ENCODE measurements around the gene KCNH6.

Gene KCNH6

GRCh38 chr17:63535640-63536039, 12.5 kb downstream of the KCNH6 start:
- H3K36me3 ChIP-seq (ENCODE audit: control insufficient read depth, insufficient read depth, low read length), result no peaks in the 10 kb centered on the region
- H3K4me3 ChIP-seq (ENCODE audit: extremely low read depth, insufficient read depth, low read length, poor library complexity, severe bottlenecking), result no peak overlapping the region
- WGBS, 2 experiments (ENCODE audit: insufficient coverage in 2 of 2), result 97% methylated on average over 23 to 24 of the region's 24 CpGs
- no peak overlapping the region for H3K27ac ChIP-seq (ENCODE audit: low read depth, low read length, severe bottlenecking)
- no peaks in the 10 kb centered on the region for H3K9me3 ChIP-seq (ENCODE audit: control insufficient read depth, low read length)
- H3K4me1 ChIP-seq (ENCODE audit: control insufficient read depth, insufficient read depth, low read length, poor library complexity, severe bottlenecking), result no peaks in the 10 kb centered on the region

GRCh38 chr17:63537001-63537400, 13.8 kb downstream of the KCNH6 start:
- WGBS, 2 experiments (ENCODE audit: insufficient coverage in 2 of 2), result 95 to 100% methylated on average over 1 to 4 of the region's 4 CpGs
- no peaks in the 10 kb centered on the region for H3K4me1 ChIP-seq (ENCODE audit: control insufficient read depth, insufficient read depth, low read length, poor library complexity, severe bottlenecking)
- H3K4me3 ChIP-seq (ENCODE audit: extremely low read depth, insufficient read depth, low read length, poor library complexity, severe bottlenecking), result no peak overlapping the region
- H3K36me3 ChIP-seq (ENCODE audit: control insufficient read depth, insufficient read depth, low read length), result no peaks in the 10 kb centered on the region
- H3K27ac ChIP-seq (ENCODE audit: low read depth, low read length, severe bottlenecking), result no peak overlapping the region
- H3K9me3 ChIP-seq (ENCODE audit: control insufficient read depth, low read length), result no peaks in the 10 kb centered on the region

GRCh38 chr17:63537991-63538692, 15.0 kb downstream of the KCNH6 start:
- no peaks in the 10 kb centered on the region for H3K9me3 ChIP-seq (ENCODE audit: control insufficient read depth, low read length)
- no peaks in the 10 kb centered on the region for H3K36me3 ChIP-seq (ENCODE audit: control insufficient read depth, insufficient read depth, low read length)
- no peak overlapping the region for H3K4me3 ChIP-seq (ENCODE audit: extremely low read depth, insufficient read depth, low read length, poor library complexity, severe bottlenecking)
- no peaks in the 10 kb centered on the region for H3K4me1 ChIP-seq (ENCODE audit: control insufficient read depth, insufficient read depth, low read length, poor library complexity, severe bottlenecking)
- 22 to 28% methylated on average over 21 to 38 of the region's 62 CpGs for WGBS, 2 experiments (ENCODE audit: insufficient coverage in 2 of 2)
- no peak overlapping the region for H3K27ac ChIP-seq (ENCODE audit: low read depth, low read length, severe bottlenecking)

GRCh38 chr17:63538693-63539595, 15.8 kb downstream of the KCNH6 start:
- WGBS, 2 experiments (ENCODE audit: insufficient coverage in 2 of 2), result 83 to 91% methylated on average over 7 to 8 of the region's 9 CpGs
- H3K36me3 ChIP-seq (ENCODE audit: control insufficient read depth, insufficient read depth, low read length), result no peaks in the 10 kb centered on the region
- peaks cover 3% of the 10 kb centered on the region for H3K4me1 ChIP-seq (ENCODE audit: control insufficient read depth, insufficient read depth, low read length, poor library complexity, severe bottlenecking)
- no peak overlapping the region for H3K27ac ChIP-seq (ENCODE audit: low read depth, low read length, severe bottlenecking)
- no peaks in the 10 kb centered on the region for H3K9me3 ChIP-seq (ENCODE audit: control insufficient read depth, low read length)
- H3K4me3 ChIP-seq (ENCODE audit: extremely low read depth, insufficient read depth, low read length, poor library complexity, severe bottlenecking), result no peak overlapping the region

GRCh38 chr17:63540590-63540989, 17.4 kb downstream of the KCNH6 start:
- WGBS, 2 experiments (ENCODE audit: insufficient coverage in 2 of 2), result 74 to 87% methylated on average over 3 to 4 of the region's 4 CpGs
- H3K4me3 ChIP-seq (ENCODE audit: extremely low read depth, insufficient read depth, low read length, poor library complexity, severe bottlenecking), result no peak overlapping the region

GRCh38 chr17:63542218-63542545, 19.0 kb downstream of the KCNH6 start:
- WGBS, 2 experiments (ENCODE audit: insufficient coverage in 2 of 2), result 94 to 97% methylated on average over 7 to 9 of the region's 9 CpGs
- Histone ChIP-seq H3K27ac (ENCODE audit: low read depth, low read length, severe bottlenecking) (no peak overlapping the region), H3K4me3 (ENCODE audit: extremely low read depth, insufficient read depth, low read length, poor library complexity, severe bottlenecking) (no peak overlapping the region), H3K36me3 (ENCODE audit: control insufficient read depth, insufficient read depth, low read length) (no peaks in the 10 kb centered on the region), H3K4me1 (ENCODE audit: control insufficient read depth, insufficient read depth, low read length, poor library complexity, severe bottlenecking) (peaks cover 10% of the 10 kb centered on the region), H3K9me3 (ENCODE audit: control insufficient read depth, low read length) (no peaks in the 10 kb centered on the region)

More at GRCh38 chr17:63540590-63540989, 17.4 kb downstream of the KCNH6 start:
- H3K27ac ChIP-seq (ENCODE audit: low read depth, low read length, severe bottlenecking), result no peak overlapping the region
- peaks cover 10% of the 10 kb centered on the region for H3K4me1 ChIP-seq (ENCODE audit: control insufficient read depth, insufficient read depth, low read length, poor library complexity, severe bottlenecking)
- H3K9me3 ChIP-seq (ENCODE audit: control insufficient read depth, low read length), result no peaks in the 10 kb centered on the region
- H3K36me3 ChIP-seq (ENCODE audit: control insufficient read depth, insufficient read depth, low read length), result no peaks in the 10 kb centered on the region

GRCh38 chr17:63542942-63543821, 20.0 kb downstream of the KCNH6 start:
- H3K4me1 ChIP-seq (ENCODE audit: control insufficient read depth, insufficient read depth, low read length, poor library complexity, severe bottlenecking), result peaks cover 10% of the 10 kb centered on the region
- H3K4me3 ChIP-seq (ENCODE audit: extremely low read depth, insufficient read depth, low read length, poor library complexity, severe bottlenecking), result no peak overlapping the region
- H3K9me3 ChIP-seq (ENCODE audit: control insufficient read depth, low read length), result no peaks in the 10 kb centered on the region
- H3K27ac ChIP-seq (ENCODE audit: low read depth, low read length, severe bottlenecking), result no peak overlapping the region
- WGBS, 2 experiments (ENCODE audit: insufficient coverage in 2 of 2), result 74 to 82% methylated on average over 6 to 13 of the region's 15 CpGs
- H3K36me3 ChIP-seq (ENCODE audit: control insufficient read depth, insufficient read depth, low read length), result no peaks in the 10 kb centered on the region

- Histone ChIP-seq H3K4me3 (ENCODE audit: extremely low read depth, insufficient read depth, low read length, poor library complexity, severe bottlenecking) (no peak overlapping the region), H3K4me1 (ENCODE audit: control insufficient read depth, insufficient read depth, low read length, poor library complexity, severe bottlenecking) (peaks cover 10% of the 10 kb centered on the region), H3K9me3 (ENCODE audit: control insufficient read depth, low read length) (no peaks in the 10 kb centered on the region), H3K27ac (ENCODE audit: low read depth, low read length, severe bottlenecking) (no peak overlapping the region), H3K36me3 (ENCODE audit: control insufficient read depth, insufficient read depth, low read length) (no peaks in the 10 kb centered on the region)
These were observed 20.8 kb downstream of the KCNH6 start for GRCh38 chr17:63543822-63544420.

- Histone ChIP-seq H3K36me3 (ENCODE audit: control insufficient read depth, insufficient read depth, low read length) (no peaks in the 10 kb centered on the region), H3K4me3 (ENCODE audit: extremely low read depth, insufficient read depth, low read length, poor library complexity, severe bottlenecking) (no peak overlapping the region), H3K27ac (ENCODE audit: low read depth, low read length, severe bottlenecking) (no peak overlapping the region), H3K4me1 (ENCODE audit: control insufficient read depth, insufficient read depth, low read length, poor library complexity, severe bottlenecking) (peaks cover 10% of the 10 kb centered on the region), H3K9me3 (ENCODE audit: control insufficient read depth, low read length) (no peaks in the 10 kb centered on the region)
- WGBS, 2 experiments (ENCODE audit: insufficient coverage in 2 of 2), result 89 to 92% methylated on average over 8 to 12 of the region's 13 CpGs
These were observed 21.5 kb downstream of the KCNH6 start for GRCh38 chr17:63544467-63545301.

Measured in mesodermal cell (in vitro differentiated cells).